Subcutaneous abdominal adipose tissue (tissue), 5 donors: ENCODE results near the gene KRT34.

ENCODE experiments used
- H3K27ac ChIP-seq: one replicate; pipeline ENCODE4 v1.7.0; 2013; ENCODE audit warnings: low read depth, mild to moderate bottlenecking, inconsistent platforms, low read length, moderate library complexity
- H3K27me3 ChIP-seq, 5 donors: one replicate each; pipeline ENCODE4 v1.7.0; 2013; ENCODE audit warnings: low read length in 5 of 5, inconsistent platforms in 1 of 5; ENCODE audit not compliant: control insufficient read depth in 5 of 5, insufficient read depth in 4 of 5
- H3K36me3 ChIP-seq, 5 donors: one replicate each; pipeline ENCODE4 v1.7.0; 2013; ENCODE audit warnings: low read length in 5 of 5; ENCODE audit not compliant: control insufficient read depth in 5 of 5, insufficient read depth in 5 of 5
- H3K4me1 ChIP-seq, 5 donors: one replicate each; pipeline ENCODE4 v1.7.0; 2013; ENCODE audit warnings: low read length in 5 of 5, mild to moderate bottlenecking in 3 of 5, moderate library complexity in 1 of 5; ENCODE audit not compliant: control insufficient read depth in 5 of 5, insufficient read depth in 5 of 5
- H3K4me3 ChIP-seq, 5 donors: one replicate each; pipeline ENCODE4 v1.7.0; 2013; ENCODE audit warnings: low read length in 5 of 5, low read depth in 1 of 5
- H3K9ac ChIP-seq, 5 donors: one replicate each; pipeline ENCODE4 v1.7.0; 2013; ENCODE audit warnings: low read length in 5 of 5, mild to moderate bottlenecking in 4 of 5, moderate library complexity in 3 of 5
- H3K9me3 ChIP-seq, 5 donors: one replicate each; pipeline ENCODE4 v1.7.0; 2013; ENCODE audit warnings: low read length in 5 of 5; ENCODE audit not compliant: control insufficient read depth in 5 of 5
- donor health status: healthy.
- donor health status: healthy.
- donor health status: healthy.
- donor health status: healthy.
- donor health status: healthy.

Gene KRT34

DNA sequence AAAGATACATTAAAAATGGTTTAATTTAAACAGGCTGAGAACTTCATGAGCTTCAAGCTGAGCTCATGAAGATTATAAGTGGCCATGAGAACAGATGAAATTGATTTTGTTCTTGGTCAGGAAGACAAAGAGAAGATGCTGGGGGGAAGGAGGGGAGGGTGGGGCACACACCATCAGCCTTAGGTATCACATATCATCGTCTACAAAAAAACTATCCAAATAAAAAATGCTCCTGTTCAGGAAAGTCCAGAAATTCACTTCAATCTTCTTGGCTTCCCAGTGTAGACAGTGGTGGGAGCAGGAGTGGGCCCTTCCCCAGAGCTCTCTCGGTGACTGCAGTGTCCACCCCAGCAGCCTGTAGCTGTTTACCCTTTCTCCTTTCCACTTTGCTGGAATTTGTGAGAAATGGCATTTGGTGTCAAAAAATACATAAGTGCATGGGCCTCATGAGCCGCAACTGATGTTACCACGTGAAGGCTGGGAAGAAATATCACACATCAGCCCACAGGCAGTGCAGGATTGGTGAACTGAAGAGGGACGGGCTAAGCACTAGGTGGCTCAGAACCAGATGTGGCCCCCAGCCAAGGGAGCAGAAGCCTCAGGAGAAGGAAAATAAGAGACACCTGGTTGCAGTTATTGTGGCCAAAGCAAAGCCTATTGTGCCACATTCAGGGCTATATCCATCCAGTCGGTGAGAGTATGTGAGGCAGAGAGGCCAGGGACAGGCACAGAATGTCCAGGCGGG lies 36.2 kb upstream of the KRT34 start:
- Histone ChIP-seq H3K4me3 (no peak overlapping the region), H3K4me1 (no peaks in the 10 kb centered on the region), H3K27me3 (peaks cover 0 to 8% (median 2%) of the 10 kb centered on the region in 5 donors), H3K9me3 (no peaks in the 10 kb centered on the region), H3K27ac (no peak overlapping the region), H3K36me3 (no peaks in the 10 kb centered on the region), H3K9ac (no peak overlapping the region)

DNA sequence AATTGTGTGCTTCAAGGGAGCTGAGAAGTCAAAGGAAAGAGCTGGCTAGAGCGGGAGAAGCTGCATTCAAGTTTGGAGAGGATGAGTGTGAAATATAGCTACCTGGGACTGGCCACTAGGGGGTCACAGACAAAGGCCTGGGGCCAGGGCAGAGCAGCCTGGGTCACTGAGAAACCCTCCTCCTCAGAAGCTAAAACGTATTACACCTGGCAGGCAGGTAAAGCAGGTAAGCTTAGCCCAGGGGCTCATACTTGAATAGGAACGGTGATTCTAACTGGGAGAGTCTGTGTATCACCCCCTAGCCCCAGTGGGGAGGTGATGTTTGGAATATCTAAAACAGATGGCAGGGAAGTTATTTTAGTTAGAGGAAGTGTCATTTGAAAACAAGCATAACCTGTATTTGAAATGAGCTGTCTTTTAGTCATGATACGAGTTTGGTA lies 35.5 kb upstream of the KRT34 start:
- peaks cover 0 to 8% (median 2%) of the 10 kb centered on the region in 5 donors for H3K27me3 ChIP-seq
- H3K9me3 ChIP-seq = no peaks in the 10 kb centered on the region
- H3K4me3 ChIP-seq = no peak overlapping the region
- H3K4me1 ChIP-seq = no peaks in the 10 kb centered on the region
- H3K27ac ChIP-seq = no peak overlapping the region
- no peak overlapping the region for H3K9ac ChIP-seq
- H3K36me3 ChIP-seq = no peaks in the 10 kb centered on the region

DNA sequence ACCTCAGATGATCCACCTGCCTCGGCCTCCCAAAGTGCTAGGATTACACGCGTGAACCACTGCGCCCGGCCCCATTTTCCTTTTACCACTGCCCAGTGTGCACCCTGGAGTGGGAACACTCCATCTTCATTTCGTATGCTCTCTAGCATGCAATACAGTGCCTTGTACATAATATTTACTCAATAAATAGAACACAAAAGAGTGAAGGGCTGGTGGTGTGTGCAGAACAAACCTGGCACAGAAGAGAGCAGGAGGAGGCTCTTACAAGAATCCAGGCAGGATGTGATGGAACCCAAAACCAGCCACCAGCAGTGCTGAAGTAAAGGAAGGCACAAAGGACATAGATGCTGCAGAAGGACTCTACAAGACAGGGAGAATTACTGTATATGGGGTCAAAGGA lies 35.0 kb upstream of the KRT34 start:
- no peaks in the 10 kb centered on the region for H3K9me3 ChIP-seq
- H3K9ac ChIP-seq = no peak overlapping the region
- no peak overlapping the region for H3K4me3 ChIP-seq
- no peak overlapping the region for H3K27ac ChIP-seq
- H3K36me3 ChIP-seq = no peaks in the 10 kb centered on the region
- H3K27me3 ChIP-seq = peaks cover 0 to 4% (median 1%) of the 10 kb centered on the region in 5 donors
- no peaks in the 10 kb centered on the region for H3K4me1 ChIP-seq

DNA sequence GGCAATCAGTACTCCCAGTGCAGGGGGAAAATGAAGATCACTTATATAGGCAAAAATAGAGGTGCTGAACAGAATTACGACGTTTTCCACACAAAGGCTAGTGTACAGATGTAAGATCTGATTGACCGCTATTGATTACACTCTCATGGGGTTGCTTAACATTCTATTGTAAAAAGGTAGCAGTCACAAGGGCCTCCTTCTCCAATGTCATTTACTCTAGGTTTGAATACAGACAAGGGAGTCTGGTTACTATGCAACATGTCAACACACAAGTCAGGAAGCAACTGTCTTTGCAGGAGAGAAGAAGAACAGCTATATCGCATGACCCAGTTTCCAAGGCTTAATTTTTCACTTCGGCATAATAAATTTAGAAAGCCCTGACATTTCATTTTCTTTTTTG lies 34.4 kb upstream of the KRT34 start:
- H3K27me3 ChIP-seq = peaks cover 0 to 2% (median 0%) of the 10 kb centered on the region in 5 donors
- H3K4me3 ChIP-seq = no peak overlapping the region
- H3K36me3 ChIP-seq = no peaks in the 10 kb centered on the region
- H3K9me3 ChIP-seq = no peaks in the 10 kb centered on the region
- no peaks in the 10 kb centered on the region for H3K4me1 ChIP-seq
- no peak overlapping the region for H3K27ac ChIP-seq
- H3K9ac ChIP-seq = no peak overlapping the region

DNA sequence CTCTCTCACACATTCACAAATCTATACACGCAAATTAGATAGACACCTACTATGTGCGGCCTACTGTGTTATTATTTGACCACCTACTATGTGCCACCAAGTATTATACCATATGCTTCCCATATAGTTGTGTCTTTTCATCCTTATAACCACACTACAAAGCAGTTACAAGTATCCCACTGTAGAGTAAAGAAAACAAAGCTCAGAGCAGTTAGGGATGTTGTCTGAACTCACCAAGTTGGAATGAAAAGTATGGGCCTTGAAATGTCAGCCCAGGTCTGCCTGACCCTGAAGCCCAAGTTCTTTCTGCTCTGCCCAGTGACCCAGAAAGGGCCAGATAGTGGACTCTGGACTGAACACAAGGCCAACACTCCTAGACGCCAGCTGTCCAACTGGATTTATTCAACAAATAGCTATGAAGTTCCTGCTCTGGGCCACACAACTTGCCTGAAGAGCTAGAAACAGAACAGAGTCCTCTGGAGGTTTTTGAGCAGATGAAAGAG lies 33.8 kb upstream of the KRT34 start:
- Histone ChIP-seq H3K27me3 (peaks cover 0 to 2% (median 0%) of the 10 kb centered on the region in 5 donors), H3K4me3 (no peak overlapping the region), H3K4me1 (no peaks in the 10 kb centered on the region), H3K9ac (no peak overlapping the region), H3K27ac (no peak overlapping the region), H3K36me3 (no peaks in the 10 kb centered on the region), H3K9me3 (no peaks in the 10 kb centered on the region)

DNA sequence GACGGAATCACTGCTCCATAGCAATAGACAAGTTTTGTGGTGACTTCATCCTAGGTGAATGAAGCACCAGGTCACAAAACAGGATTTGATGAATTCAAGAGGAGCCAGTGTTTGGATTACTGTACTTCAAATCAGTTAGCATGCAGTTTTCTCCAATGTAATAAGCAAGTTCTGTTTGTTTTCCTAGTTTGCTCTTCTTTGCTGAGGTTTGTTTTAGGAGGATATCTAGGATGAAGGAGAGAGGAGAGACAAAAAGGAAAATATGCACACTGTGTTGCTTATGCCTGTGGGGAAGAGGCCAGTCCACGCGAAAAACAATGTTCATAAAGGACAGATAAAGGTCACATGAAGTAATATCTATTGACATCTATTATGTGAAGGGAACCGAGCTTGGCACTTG lies 33.3 kb upstream of the KRT34 start:
- H3K36me3 ChIP-seq = no peaks in the 10 kb centered on the region
- no peak overlapping the region for H3K9ac ChIP-seq
- H3K9me3 ChIP-seq = no peaks in the 10 kb centered on the region
- no peak overlapping the region for H3K27ac ChIP-seq
- H3K27me3 ChIP-seq = peaks cover 0 to 2% (median 0%) of the 10 kb centered on the region in 5 donors
- no peak overlapping the region for H3K4me3 ChIP-seq
- no peaks in the 10 kb centered on the region for H3K4me1 ChIP-seq

- no peaks in the 10 kb centered on the region for H3K36me3 ChIP-seq
- H3K27ac ChIP-seq = no peak overlapping the region
- H3K9ac ChIP-seq = no peak overlapping the region
- H3K9me3 ChIP-seq = no peaks in the 10 kb centered on the region
- H3K4me3 ChIP-seq = no peak overlapping the region
- H3K4me1 ChIP-seq = no peaks in the 10 kb centered on the region
- peaks cover 0 to 4% (median 0%) of the 10 kb centered on the region in 5 donors for H3K27me3 ChIP-seq
Observed at GRCh38 chr17:41413982-41414381, 31.9 kb upstream of the KRT34 start.

GRCh38 chr17:41413353-41413957 lies 31.3 kb upstream of the KRT34 start:
- Histone ChIP-seq H3K4me1 (no peaks in the 10 kb centered on the region), H3K9ac (no peak overlapping the region), H3K27me3 (peaks cover 0 to 5% (median 3%) of the 10 kb centered on the region in 5 donors), H3K36me3 (no peaks in the 10 kb centered on the region), H3K4me3 (no peak overlapping the region), H3K9me3 (no peaks in the 10 kb centered on the region), H3K27ac (no peak overlapping the region)

DNA sequence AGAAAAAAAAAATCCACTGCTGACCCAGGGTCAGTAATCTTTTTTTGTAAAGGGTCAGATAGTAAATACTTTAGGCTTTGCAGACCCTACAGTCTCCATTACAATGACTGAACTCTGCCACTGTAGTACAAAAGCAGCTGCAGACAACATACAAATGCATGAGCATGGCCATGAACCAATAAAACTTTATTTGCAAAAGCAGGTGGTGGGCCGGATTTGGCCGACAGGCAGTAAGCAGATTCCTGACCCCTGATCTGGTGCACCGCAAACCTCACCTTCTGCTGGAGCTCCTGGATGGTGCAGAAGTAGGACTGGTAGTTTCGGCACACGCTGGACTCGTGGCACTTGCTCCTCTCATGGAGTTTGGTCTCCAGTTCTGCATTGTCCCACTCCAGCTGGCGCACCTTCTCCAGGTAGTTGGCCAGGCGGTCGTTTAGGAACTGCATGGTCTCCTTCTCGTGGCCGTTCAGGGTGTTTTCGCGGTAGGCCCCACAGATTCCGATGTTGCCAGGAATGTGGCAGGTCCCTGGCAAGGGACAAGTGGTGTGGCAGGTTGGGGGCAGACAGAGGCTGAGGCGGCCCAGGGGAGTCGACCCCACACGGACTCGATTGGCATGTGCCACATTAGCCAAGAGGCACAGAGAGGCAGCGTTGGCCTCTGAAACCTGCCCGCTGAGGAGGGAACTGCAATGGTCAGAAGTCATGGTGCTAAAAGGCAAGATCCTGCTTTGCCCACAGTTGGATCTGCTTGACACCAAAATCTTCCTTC lies 29.1 kb upstream of the KRT34 start:
- Histone ChIP-seq H3K4me1 (no peaks in the 10 kb centered on the region), H3K36me3 (no peaks in the 10 kb centered on the region), H3K9ac (no peak overlapping the region), H3K27ac (no peak overlapping the region), H3K4me3 (no peak overlapping the region), H3K27me3 (peaks cover 2 to 7% (median 4%) of the 10 kb centered on the region in 5 donors), H3K9me3 (no peaks in the 10 kb centered on the region)

DNA sequence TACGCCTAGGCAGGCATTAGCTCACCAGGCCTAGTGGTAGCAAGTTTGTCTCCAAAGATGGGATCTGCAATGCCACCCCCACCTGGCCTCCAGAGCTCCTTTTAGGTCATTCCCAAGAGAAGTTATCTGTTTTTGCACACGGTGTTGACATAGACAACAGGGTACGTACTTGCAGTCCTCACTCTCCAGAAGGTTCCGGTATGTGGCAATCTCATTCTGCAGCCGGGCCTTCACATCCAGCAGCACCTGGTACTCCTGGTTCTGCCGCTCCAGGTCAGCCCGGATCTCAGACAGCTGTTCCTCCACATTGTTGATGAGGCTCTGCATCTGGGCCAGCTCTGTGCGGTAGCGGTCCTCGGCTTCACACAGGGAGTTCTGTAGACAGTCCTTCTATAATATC lies 25.1 kb upstream of the KRT34 start:
- no peak overlapping the region for H3K9ac ChIP-seq
- no peak overlapping the region for H3K27ac ChIP-seq
- H3K9me3 ChIP-seq = no peaks in the 10 kb centered on the region
- H3K27me3 ChIP-seq = peaks cover 3 to 7% (median 5%) of the 10 kb centered on the region in 5 donors
- H3K4me1 ChIP-seq = no peaks in the 10 kb centered on the region
- no peaks in the 10 kb centered on the region for H3K36me3 ChIP-seq
- no peak overlapping the region for H3K4me3 ChIP-seq
